WTC11 (cell line): Measurements from ENCODE around the gene C4orf33. TPM values are rescaled to one million over a fixed set of nuclear protein-coding genes. Genes with fewer than 3 reads are reported as not detected.

Experiments
- ATAC-seq: fragments of 200-7000 bp; cut with Tn5 transposase; 2 replicates; pipeline ENCODE4 v1.10.0; 2021; ENCODE audit warnings: mild to moderate bottlenecking, moderate library complexity
- CTCF ChIA-PET: fragments of 300-600 bp; sonication (Branson Sonifier 250); formaldehyde crosslinking; loops from one replicate; lab custom pipeline; 2021; ENCODE audit warnings: antibody characterized with exemption; lab: Charles Lee
- POLR2A ChIA-PET: fragments of 350-600 bp; sonication (Branson Sonifier 250); formaldehyde crosslinking; loops from one replicate; lab custom pipeline; 2021; ENCODE audit warnings: antibody characterized with exemption; lab: Charles Lee
- DNase-seq: peaks from one replicate; pipeline ENCODE4 v3.0.0; 2021; ENCODE audit warnings: low spot score
- H3K27ac Mint-ChIP-seq: 2 replicates; pipeline ENCODE4 v1.8.0; 2021; ENCODE audit warnings: mixed read lengths
- H3K27me3 Mint-ChIP-seq: 2 replicates; pipeline ENCODE4 v1.8.0; 2021; ENCODE audit warnings: low read depth, mild to moderate bottlenecking, moderate library complexity, mixed read lengths
- H3K36me3 Mint-ChIP-seq: 2 replicates; pipeline ENCODE4 v1.8.0; 2021; ENCODE audit warnings: mixed read lengths
- H3K4me1 Mint-ChIP-seq: 2 replicates; pipeline ENCODE4 v1.8.0; 2022; ENCODE audit warnings: mixed read lengths
- H3K4me3 Mint-ChIP-seq: 2 replicates; pipeline ENCODE4 v1.8.0; 2021; ENCODE audit warnings: mild to moderate bottlenecking, moderate library complexity, mixed read lengths
- H3K9me3 Mint-ChIP-seq: 2 replicates; pipeline ENCODE4 v1.8.0; 2021; ENCODE audit warnings: mixed read lengths
- AFF4 ChIP-seq: sonication (generic); formaldehyde crosslinking; IDR thresholded peaks from 2 replicates; pipeline ENCODE4 v1.8.1; 2023; ENCODE audit warnings: mild to moderate bottlenecking, missing genetic modification reagents, borderline replicate concordance
- AR ChIP-seq: fragments of 250-450 bp; sonication (Bioruptor Pico); IDR thresholded peaks from 2 replicates; pipeline ENCODE4 v1.9.0; 2021; ENCODE audit warnings: mild to moderate bottlenecking
- ATF3 ChIP-seq: sonication (generic); formaldehyde crosslinking; conservative IDR thresholded peaks from 2 replicates; pipeline ENCODE4 v1.8.1; 2022; ENCODE audit warnings: mild to moderate bottlenecking, missing genetic modification reagents
- ATF6 ChIP-seq: sonication (generic); formaldehyde crosslinking; IDR thresholded peaks from 2 replicates; pipeline ENCODE4 v1.8.1; 2023; ENCODE audit warnings: mild to moderate bottlenecking, missing genetic modification reagents
- E2F4 ChIP-seq: sonication (generic); formaldehyde crosslinking; IDR thresholded peaks from 2 replicates; pipeline ENCODE4 v1.8.1; 2022; ENCODE audit warnings: low read depth, mild to moderate bottlenecking, moderate library complexity, missing genetic modification reagents, borderline replicate concordance
- ELF4 ChIP-seq: sonication (generic); formaldehyde crosslinking; IDR thresholded peaks from 2 replicates; pipeline ENCODE4 v1.8.1; 2022; ENCODE audit warnings: low read depth, mild to moderate bottlenecking, moderate library complexity, missing genetic modification reagents
- ESRRA ChIP-seq: sonication (generic); formaldehyde crosslinking; IDR thresholded peaks from 2 replicates; pipeline ENCODE4 v1.8.1; 2022; ENCODE audit warnings: mild to moderate bottlenecking, missing genetic modification reagents, borderline replicate concordance
- ETV6 ChIP-seq: sonication (generic); formaldehyde crosslinking; IDR thresholded peaks from 2 replicates; pipeline ENCODE4 v1.8.1; 2022; ENCODE audit warnings: mild to moderate bottlenecking, missing genetic modification reagents
- FOXJ3 ChIP-seq: sonication (generic); formaldehyde crosslinking; IDR thresholded peaks from 2 replicates; pipeline ENCODE4 v1.9.0; 2021; ENCODE audit warnings: missing genetic modification reagents, mild to moderate bottlenecking, borderline replicate concordance
- GABPB1 ChIP-seq: sonication (generic); formaldehyde crosslinking; IDR thresholded peaks from 2 replicates; pipeline ENCODE4 v1.8.1; 2023; ENCODE audit warnings: mild to moderate bottlenecking, missing genetic modification reagents
- GRHL2 ChIP-seq: fragments of 250-450 bp; sonication (Bioruptor Pico); IDR thresholded peaks from 2 replicates; pipeline ENCODE4 v1.8.0; 2022; ENCODE audit warnings: mild to moderate bottlenecking, moderate library complexity; ENCODE audit not compliant: insufficient replicate concordance, severe bottlenecking
- IRF2 ChIP-seq: sonication (generic); formaldehyde crosslinking; IDR thresholded peaks from 2 replicates; pipeline ENCODE4 v1.8.0; 2022; ENCODE audit warnings: low read depth, missing genetic modification reagents, borderline replicate concordance
- MAX ChIP-seq: sonication (generic); formaldehyde crosslinking; IDR thresholded peaks from 2 replicates; pipeline ENCODE4 v1.8.0; 2022; ENCODE audit warnings: mild to moderate bottlenecking, missing genetic modification reagents
- PRRX2 ChIP-seq: fragments of 250-450 bp; sonication (Bioruptor Pico); IDR thresholded peaks from 2 replicates; pipeline ENCODE4 v1.8.0; 2021; ENCODE audit warnings: mild to moderate bottlenecking
- SMAD4 ChIP-seq: sonication (generic); formaldehyde crosslinking; IDR thresholded peaks from 2 replicates; pipeline ENCODE4 v1.8.0; 2022; ENCODE audit warnings: mild to moderate bottlenecking, missing genetic modification reagents
- SOX15 ChIP-seq: fragments of 250-450 bp; sonication (Bioruptor Pico); IDR thresholded peaks from 2 replicates; pipeline ENCODE4 v1.9.0; 2021; ENCODE audit warnings: mild to moderate bottlenecking
- SP1 ChIP-seq: sonication (generic); formaldehyde crosslinking; conservative IDR thresholded peaks from 2 replicates; pipeline ENCODE4 v1.8.1; 2022; ENCODE audit warnings: missing genetic modification reagents
- ZNF121 ChIP-seq: sonication (generic); formaldehyde crosslinking; IDR thresholded peaks from 2 replicates; pipeline ENCODE4 v1.8.0; 2023; ENCODE audit warnings: missing genetic modification reagents
- ZNF138 ChIP-seq: sonication (generic); formaldehyde crosslinking; conservative IDR thresholded peaks from 2 replicates; pipeline ENCODE4 v1.8.1; 2022; ENCODE audit warnings: mild to moderate bottlenecking, moderate library complexity, missing genetic modification reagents
- ZSCAN18 ChIP-seq: fragments of 250-450 bp; sonication (Bioruptor Pico); IDR thresholded peaks from 2 replicates; pipeline ENCODE4 v2.1.2; 2022; ENCODE audit warnings: mild to moderate bottlenecking, moderate library complexity
- total RNA-seq: library from RNA; stranded (reverse); gene quantifications from 3 replicates; pipeline ENCODE4 v1.2.3, GENCODE V29; 2021

Gene C4orf33
- total RNA-seq, 1 experiment from 2014 or later: 6.9 TPM

GRCh38 chr4:129152350-129152749 is 56.4 kb downstream of the C4orf33 start:
- ATAC-seq (no peak), DNase-seq (no peak)
- no peak overlapping the region for H3K4me3 Mint-ChIP-seq
- POLR2A ChIA-PET: no interaction called here
- H3K27me3 Mint-ChIP-seq: no peaks in the 10 kb centered on the region
- no peak for TF ChIP-seq SOX15 (CRISPR knock-in tag)
- TF ChIP-seq ATF6 (CRISPR knock-in tag): no peak
- no peak for TF ChIP-seq ELF4 (CRISPR knock-in tag)
- H3K9me3 Mint-ChIP-seq: peaks cover 3% of the 10 kb centered on the region
- no peak overlapping the region for H3K27ac Mint-ChIP-seq
- H3K36me3 Mint-ChIP-seq: no peaks in the 10 kb centered on the region; the same call in 1 of the 2 replicates
- CTCF ChIA-PET: no interaction called here
- H3K4me1 Mint-ChIP-seq: peaks cover under 1% of the 10 kb centered on the region; the same call in 1 of the 2 replicates

- CTCF ChIA-PET: no interaction called here
- POLR2A ChIA-PET: no interaction called here
- no peak overlapping the region for H3K4me3 Mint-ChIP-seq
- ATAC-seq (no peak), DNase-seq (no peak)
- H3K4me1 Mint-ChIP-seq: peaks cover 10% of the 10 kb centered on the region
- H3K27ac Mint-ChIP-seq: no peak overlapping the region
- H3K36me3 Mint-ChIP-seq: no peaks in the 10 kb centered on the region; the same call in 1 of the 2 replicates
- no peaks in the 10 kb centered on the region for H3K27me3 Mint-ChIP-seq
- peaks cover 6% of the 10 kb centered on the region for H3K9me3 Mint-ChIP-seq
- TF ChIP-seq FOXJ3 (CRISPR knock-in tag) (no peak), GRHL2 (CRISPR knock-in tag) (no peak), PRRX2 (CRISPR knock-in tag) (no peak), MAX (CRISPR knock-in tag) (no peak), AR (CRISPR knock-in tag) (no peak), ZNF121 (CRISPR knock-in tag) (no peak), ZNF138 (no peak), E2F4 (CRISPR knock-in tag) (no peak), ZSCAN18 (no peak), ETV6 (no peak), ESRRA (CRISPR knock-in tag) (no peak), ATF3 (CRISPR knock-in tag) (no peak), GABPB1 (CRISPR knock-in tag) (no peak), AFF4 (no peak), SMAD4 (CRISPR knock-in tag) (no peak), IRF2 (CRISPR knock-in tag) (no peak), SP1 (CRISPR knock-in tag) (no peak)
Measured at GRCh38 chr4:129153700-129154099, 57.7 kb downstream of the C4orf33 start.
